ENCODE data around the gene SASH1.

The SASH1 gene

DNA sequence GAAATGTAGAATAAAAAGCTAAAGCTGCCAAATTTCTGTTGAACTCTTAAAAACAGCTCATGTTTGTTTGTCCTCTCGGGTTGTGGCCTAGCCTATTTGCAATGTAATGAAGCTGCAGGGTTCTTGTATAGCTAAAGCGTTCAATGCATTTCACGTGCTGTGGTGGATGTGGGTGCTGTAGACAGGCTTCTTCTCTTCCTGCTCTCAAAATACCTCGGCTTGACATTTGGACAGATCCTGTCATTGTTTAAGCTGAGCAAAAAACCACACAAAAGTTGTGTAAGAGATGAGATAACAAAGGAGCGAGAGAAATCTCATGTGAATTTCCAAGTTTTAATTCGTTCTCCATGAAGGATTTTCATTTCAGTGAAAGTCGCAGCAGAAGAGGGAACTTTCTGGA lies 207.9 kb downstream of the SASH1 start:
- DNase-seq (ENCODE audit: low read depth, low spot score) = no peak
- Histone ChIP-seq H3K36me3 (ENCODE audit: insufficient read depth, insufficient read length, low read length) (peaks cover 18% of the 10 kb centered on the region), H3K4me3 (ENCODE audit: insufficient read length, low read depth) (no peak overlapping the region), H3K9ac (ENCODE audit: insufficient read length, low read depth) (no peak overlapping the region), H3K9me3 (ENCODE audit: insufficient read depth, low read length) (no peaks in the 10 kb centered on the region), H3K27me3 (ENCODE audit: insufficient read depth, insufficient read length) (no peaks in the 10 kb centered on the region), H3K4me1 (ENCODE audit: insufficient read depth, insufficient read length) (no peaks in the 10 kb centered on the region)
- TF ChIP-seq SUZ12 (IDR thresholded peaks at IDR 0.05; ENCODE audit: extremely low read depth, insufficient read depth, insufficient read length) (no peak), YY1 (IDR thresholded peaks at IDR 0.05; ENCODE audit: insufficient read depth, insufficient read length) (no peak), ZNF274 (IDR thresholded peaks at IDR 0.05; ENCODE audit: low read depth, low read length) (no peak)

- Histone ChIP-seq H3K36me3 (ENCODE audit: insufficient read depth, insufficient read length, low read length) (peaks cover 12% of the 10 kb centered on the region), H3K9ac (ENCODE audit: insufficient read length, low read depth) (no peak overlapping the region)
- no peak for TF ChIP-seq YY1 (IDR thresholded peaks at IDR 0.05; ENCODE audit: insufficient read depth, insufficient read length)
- no peak for TF ChIP-seq ZNF274 (IDR thresholded peaks at IDR 0.05; ENCODE audit: low read depth, low read length)
- no peak for TF ChIP-seq SUZ12 (IDR thresholded peaks at IDR 0.05; ENCODE audit: extremely low read depth, insufficient read depth, insufficient read length)
Observed at GRCh38 chr6:148551226-148551625, 208.6 kb downstream of the SASH1 start.

DNA sequence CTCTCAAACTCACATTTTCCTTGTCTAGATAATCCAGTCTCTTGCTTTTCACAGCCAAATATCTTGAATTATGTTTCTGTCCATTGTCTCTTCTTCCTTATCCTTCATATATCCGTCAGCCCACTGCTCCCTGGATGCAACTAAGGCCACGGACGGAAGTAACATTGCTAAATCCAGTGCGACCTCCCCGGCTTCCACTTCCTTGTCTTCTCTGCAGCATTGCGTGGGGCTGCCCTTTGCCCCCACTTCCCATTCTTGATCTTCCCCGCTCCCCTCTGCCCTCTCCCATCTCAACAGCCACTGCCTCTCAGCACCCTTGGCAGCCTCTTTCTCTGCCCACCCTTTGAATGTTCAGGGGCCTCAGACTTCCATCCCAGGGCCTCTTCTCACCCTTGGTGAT lies 213.8 kb downstream of the SASH1 start:
- TF ChIP-seq ZNF274 (IDR thresholded peaks at IDR 0.05; ENCODE audit: low read depth, low read length) = no peak
- TF ChIP-seq YY1 (IDR thresholded peaks at IDR 0.05; ENCODE audit: insufficient read depth, insufficient read length) = no peak
- TF ChIP-seq SUZ12 (IDR thresholded peaks at IDR 0.05; ENCODE audit: extremely low read depth, insufficient read depth, insufficient read length) = no peak
- Histone ChIP-seq H3K4me3 (ENCODE audit: insufficient read length, low read depth) (no peak overlapping the region), H3K9me3 (ENCODE audit: insufficient read depth, low read length) (no peaks in the 10 kb centered on the region), H3K27me3 (ENCODE audit: insufficient read depth, insufficient read length) (peaks cover 15% of the 10 kb centered on the region), H3K9ac (ENCODE audit: insufficient read length, low read depth) (no peak overlapping the region), H3K36me3 (ENCODE audit: insufficient read depth, insufficient read length, low read length) (no peaks in the 10 kb centered on the region), H3K4me1 (ENCODE audit: insufficient read depth, insufficient read length) (no peaks in the 10 kb centered on the region)
- no peak for DNase-seq (ENCODE audit: low read depth, low spot score)

More at GRCh38 chr6:148551226-148551625, 208.6 kb downstream of the SASH1 start:
- no peaks in the 10 kb centered on the region for H3K27me3 ChIP-seq (ENCODE audit: insufficient read depth, insufficient read length)
- no peaks in the 10 kb centered on the region for H3K9me3 ChIP-seq (ENCODE audit: insufficient read depth, low read length)
- no peak for DNase-seq (ENCODE audit: low read depth, low spot score)
- H3K4me3 ChIP-seq (ENCODE audit: insufficient read length, low read depth) = no peak overlapping the region
- no peaks in the 10 kb centered on the region for H3K4me1 ChIP-seq (ENCODE audit: insufficient read depth, insufficient read length)

GRCh38 chr6:148557796-148558321 lies 215.2 kb downstream of the SASH1 start:
- Histone ChIP-seq H3K4me3 (ENCODE audit: insufficient read length, low read depth) (no peak overlapping the region), H3K9me3 (ENCODE audit: insufficient read depth, low read length) (no peaks in the 10 kb centered on the region), H3K4me1 (ENCODE audit: insufficient read depth, insufficient read length) (no peaks in the 10 kb centered on the region), H3K27me3 (ENCODE audit: insufficient read depth, insufficient read length) (peaks cover 15% of the 10 kb centered on the region), H3K36me3 (ENCODE audit: insufficient read depth, insufficient read length, low read length) (no peaks in the 10 kb centered on the region), H3K9ac (ENCODE audit: insufficient read length, low read depth) (no peak overlapping the region)
- no peak for DNase-seq (ENCODE audit: low read depth, low spot score)
- TF ChIP-seq ZNF274 (IDR thresholded peaks at IDR 0.05; ENCODE audit: low read depth, low read length) (no peak), SUZ12 (IDR thresholded peaks at IDR 0.05; ENCODE audit: extremely low read depth, insufficient read depth, insufficient read length) (no peak), YY1 (IDR thresholded peaks at IDR 0.05; ENCODE audit: insufficient read depth, insufficient read length) (no peak)

DNA sequence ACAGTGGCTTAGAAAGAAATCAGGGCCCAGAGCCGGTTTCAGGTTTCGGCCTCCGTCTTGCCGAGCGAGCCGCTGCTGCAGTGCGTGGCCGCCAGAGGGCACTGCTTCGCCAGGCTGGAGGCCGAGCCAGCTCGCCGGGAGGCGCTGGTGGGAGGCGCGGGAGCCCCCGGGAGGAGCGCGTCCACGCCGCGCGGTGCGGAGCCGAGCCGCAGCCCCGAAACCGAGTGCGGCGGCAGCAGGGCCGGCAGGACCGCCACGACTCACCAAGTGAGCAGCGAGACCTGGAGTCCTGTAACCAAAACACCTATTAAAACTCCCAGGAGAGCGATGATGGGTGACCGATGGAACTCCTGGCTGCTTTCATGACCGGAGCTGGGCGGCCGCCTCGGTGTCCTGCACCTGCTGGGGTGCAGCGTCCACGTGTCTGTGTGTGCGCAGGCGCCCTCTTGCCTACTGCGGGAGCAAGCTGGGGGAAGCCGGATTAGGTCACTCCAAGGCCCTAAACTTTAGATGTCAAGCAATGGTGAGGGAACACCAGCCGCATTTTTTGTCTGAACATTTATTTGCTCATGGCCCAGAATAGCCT lies 217.3 kb downstream of the SASH1 start:
- no peaks in the 10 kb centered on the region for H3K4me1 ChIP-seq (ENCODE audit: insufficient read depth, insufficient read length)
- no peaks in the 10 kb centered on the region for H3K36me3 ChIP-seq (ENCODE audit: insufficient read depth, insufficient read length, low read length)
- peak overlapping the region; percentile 70 for H3K9ac ChIP-seq (ENCODE audit: insufficient read length, low read depth)
- H3K9me3 ChIP-seq (ENCODE audit: insufficient read depth, low read length) = no peaks in the 10 kb centered on the region
- DNase-seq (ENCODE audit: low read depth, low spot score) = peak; percentile 20
- TF ChIP-seq ZNF274 (IDR thresholded peaks at IDR 0.05; ENCODE audit: low read depth, low read length) (no peak), SUZ12 (IDR thresholded peaks at IDR 0.05; ENCODE audit: extremely low read depth, insufficient read depth, insufficient read length) (no peak), YY1 (IDR thresholded peaks at IDR 0.05; ENCODE audit: insufficient read depth, insufficient read length) (no peak)
- H3K4me3 ChIP-seq (ENCODE audit: insufficient read length, low read depth) = peak overlapping the region; percentile 37
- peaks cover 15% of the 10 kb centered on the region for H3K27me3 ChIP-seq (ENCODE audit: insufficient read depth, insufficient read length)

DNA sequence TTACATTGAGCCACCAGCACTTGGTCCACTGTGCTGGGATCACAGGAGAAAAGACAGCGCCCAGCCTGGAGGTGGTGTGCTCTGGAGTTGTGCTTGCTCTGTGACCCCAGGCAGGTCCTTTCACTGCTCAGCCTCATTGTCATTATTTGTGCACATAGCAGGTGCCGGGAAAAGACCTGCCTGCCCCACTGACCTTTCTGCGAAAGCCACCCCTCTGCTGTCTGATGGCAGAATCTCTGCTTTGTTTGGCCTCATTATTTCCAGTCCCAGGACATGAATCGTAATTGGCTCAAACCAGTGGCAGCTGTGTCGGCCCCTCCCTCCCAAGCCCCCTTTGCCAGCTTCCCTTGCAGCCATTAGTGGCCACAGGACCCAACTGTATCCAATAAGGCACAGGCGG lies 219.0 kb downstream of the SASH1 start:
- Histone ChIP-seq H3K36me3 (ENCODE audit: insufficient read depth, insufficient read length, low read length) (no peaks in the 10 kb centered on the region), H3K4me1 (ENCODE audit: insufficient read depth, insufficient read length) (no peaks in the 10 kb centered on the region), H3K27me3 (ENCODE audit: insufficient read depth, insufficient read length) (peaks cover 15% of the 10 kb centered on the region), H3K4me3 (ENCODE audit: insufficient read length, low read depth) (no peak overlapping the region), H3K9ac (ENCODE audit: insufficient read length, low read depth) (no peak overlapping the region), H3K9me3 (ENCODE audit: insufficient read depth, low read length) (no peaks in the 10 kb centered on the region)
- DNase-seq (ENCODE audit: low read depth, low spot score) = no peak
- TF ChIP-seq SUZ12 (IDR thresholded peaks at IDR 0.05; ENCODE audit: extremely low read depth, insufficient read depth, insufficient read length) (no peak), ZNF274 (IDR thresholded peaks at IDR 0.05; ENCODE audit: low read depth, low read length) (no peak), YY1 (IDR thresholded peaks at IDR 0.05; ENCODE audit: insufficient read depth, insufficient read length) (no peak)

DNA sequence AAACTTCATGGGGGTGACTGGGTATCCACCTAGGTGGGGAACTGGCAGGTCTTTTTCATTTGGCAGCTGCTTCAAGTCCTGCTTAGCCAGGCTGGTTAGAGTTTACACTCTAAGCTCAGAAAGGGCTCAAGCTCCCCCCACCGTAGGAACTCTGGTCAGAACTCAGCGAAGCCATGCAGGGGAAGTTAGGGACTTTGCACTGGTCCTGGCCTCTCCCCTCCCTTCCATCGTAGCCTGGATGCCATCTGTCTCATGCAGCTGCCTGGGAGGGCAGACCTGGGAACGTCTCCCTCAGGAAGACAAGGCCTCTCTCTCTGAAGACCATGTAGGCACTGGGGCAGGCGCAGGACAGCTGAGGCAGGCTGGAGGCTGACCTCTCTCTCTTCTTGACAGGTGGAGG lies 220.4 kb downstream of the SASH1 start:
- Histone ChIP-seq H3K9ac (ENCODE audit: insufficient read length, low read depth) (no peak overlapping the region), H3K27me3 (ENCODE audit: insufficient read depth, insufficient read length) (peaks cover 15% of the 10 kb centered on the region), H3K4me3 (ENCODE audit: insufficient read length, low read depth) (no peak overlapping the region), H3K4me1 (ENCODE audit: insufficient read depth, insufficient read length) (no peaks in the 10 kb centered on the region), H3K9me3 (ENCODE audit: insufficient read depth, low read length) (no peaks in the 10 kb centered on the region), H3K36me3 (ENCODE audit: insufficient read depth, insufficient read length, low read length) (no peaks in the 10 kb centered on the region)
- TF ChIP-seq ZNF274 (IDR thresholded peaks at IDR 0.05; ENCODE audit: low read depth, low read length) (no peak), YY1 (IDR thresholded peaks at IDR 0.05; ENCODE audit: insufficient read depth, insufficient read length) (no peak), SUZ12 (IDR thresholded peaks at IDR 0.05; ENCODE audit: extremely low read depth, insufficient read depth, insufficient read length) (no peak)
- DNase-seq (ENCODE audit: low read depth, low spot score) = no peak
